NCI-H2227 treated with DMSO at 0.1 percent for 48 hours (cell line): Measurements from ENCODE around the gene BORCS8.
"Not testable (repeated sequence)": the region's sequence is repeated elsewhere in the genome, so short reads cannot be mapped to it uniquely, and the experiment has no call there.

Experiments used
- DNase-seq: peaks from one replicate; lab custom pipeline; 2025; lab: John Stamatoyannopoulos, UW

Gene BORCS8

DNA sequence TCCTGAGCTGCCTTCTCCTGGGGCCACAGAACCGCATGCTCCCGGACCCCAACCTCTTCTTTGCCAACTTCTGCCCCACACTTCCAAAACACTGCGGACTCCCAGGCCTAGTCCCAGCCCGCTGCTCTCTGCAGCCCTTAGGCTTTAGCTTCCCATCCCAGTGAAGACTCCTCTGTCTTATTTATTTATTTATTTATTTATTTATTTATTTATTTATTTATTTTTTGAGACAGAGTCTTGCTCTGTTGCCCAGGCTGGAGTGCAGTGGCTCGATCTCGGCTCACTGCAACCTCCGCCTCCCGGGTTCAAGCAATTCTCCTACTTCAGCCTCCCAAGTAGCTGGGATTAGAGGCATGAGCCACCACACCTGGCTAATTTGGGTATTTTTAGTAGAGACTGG lies 43.4 kb downstream of the BORCS8 start:
- DNase-seq: not testable (repeated sequence)

DNA sequence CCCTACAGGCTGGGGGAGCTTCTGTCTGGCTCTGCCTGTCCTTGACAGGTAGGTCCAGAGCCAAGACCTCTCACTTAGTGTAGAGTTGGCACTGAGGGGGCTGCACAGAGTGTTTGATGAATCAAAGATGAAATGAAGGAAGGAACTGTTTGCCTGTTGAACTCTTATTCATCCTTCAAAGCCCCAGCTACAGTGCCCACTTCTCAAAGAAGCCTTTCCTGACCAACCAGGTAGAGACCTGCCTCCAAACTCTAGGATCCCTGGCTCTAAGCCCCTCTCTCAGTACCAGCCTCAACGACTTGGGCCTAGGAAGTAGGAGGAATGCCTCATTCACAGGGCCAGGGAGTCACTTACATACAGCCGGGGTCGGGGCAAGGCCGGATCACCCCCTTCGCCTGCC lies 44.6 kb downstream of the BORCS8 start:
- no peak for DNase-seq

DNA sequence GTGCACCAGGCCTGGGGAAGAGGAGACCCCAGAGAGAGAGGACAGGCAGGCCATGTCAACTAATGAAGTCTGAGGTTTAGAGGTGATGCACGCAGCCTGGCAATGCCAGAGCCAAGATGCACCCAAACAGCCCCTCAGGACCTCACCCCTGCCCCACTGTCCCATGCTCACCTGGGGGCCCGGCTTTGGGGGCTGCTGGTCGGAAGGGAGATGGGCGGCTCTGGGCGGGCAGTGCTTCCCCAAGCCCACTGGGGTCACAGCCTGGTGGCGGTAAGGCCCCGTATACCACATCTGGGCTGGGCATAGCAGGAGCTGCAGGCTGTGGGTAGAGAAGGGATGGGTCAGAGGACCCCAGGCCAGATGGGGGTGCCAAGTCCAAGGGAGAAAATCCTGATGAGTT lies 45.1 kb downstream of the BORCS8 start:
- DNase-seq: no peak

DNA sequence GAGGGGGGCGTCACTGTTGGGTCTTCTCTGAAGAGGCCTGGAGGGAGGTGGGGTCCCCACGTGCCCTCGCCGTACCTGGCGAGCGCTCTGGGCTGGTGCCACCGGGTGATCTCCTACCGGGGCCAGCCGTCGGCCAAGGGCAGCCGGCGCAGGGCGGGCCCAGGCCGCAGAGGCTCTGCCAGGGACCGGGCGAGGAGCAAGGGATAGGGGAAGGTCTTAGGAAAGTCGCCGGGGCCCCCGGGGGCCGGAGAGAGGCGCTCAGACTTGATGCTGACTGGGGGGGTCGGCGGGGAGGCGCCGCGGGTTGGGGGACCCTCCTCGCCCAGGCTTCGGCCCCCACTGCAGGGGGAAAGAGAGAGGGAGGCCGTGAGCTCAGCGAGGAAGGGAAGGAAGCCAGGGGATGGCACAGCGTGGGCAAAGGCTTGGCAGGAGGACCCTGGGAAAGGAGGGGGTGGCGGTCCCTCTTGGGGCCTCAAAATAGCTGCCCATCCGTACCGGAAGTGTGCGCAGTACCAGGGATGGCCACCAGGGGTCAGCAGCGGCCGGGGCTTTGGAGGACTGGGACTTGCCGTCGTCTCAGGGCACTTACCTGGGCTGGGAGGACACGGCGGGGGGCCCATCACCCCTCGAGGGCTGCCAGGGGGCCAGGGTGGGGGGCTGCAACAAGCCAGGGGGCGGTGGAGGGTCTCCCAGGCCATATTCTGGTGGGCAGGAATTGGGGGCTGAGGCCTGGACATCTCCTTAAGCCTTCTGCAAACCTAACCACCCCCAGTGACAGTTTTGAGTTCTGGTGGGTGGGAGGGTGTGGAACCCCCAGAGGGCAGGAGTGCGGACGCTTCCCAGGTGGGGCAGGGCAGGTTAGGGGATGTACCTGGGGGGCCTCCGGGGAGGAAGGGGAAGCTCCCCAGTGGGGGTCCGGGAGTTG lies 46.0 kb downstream of the BORCS8 start:
- DNase-seq: peak; percentile 0

DNA sequence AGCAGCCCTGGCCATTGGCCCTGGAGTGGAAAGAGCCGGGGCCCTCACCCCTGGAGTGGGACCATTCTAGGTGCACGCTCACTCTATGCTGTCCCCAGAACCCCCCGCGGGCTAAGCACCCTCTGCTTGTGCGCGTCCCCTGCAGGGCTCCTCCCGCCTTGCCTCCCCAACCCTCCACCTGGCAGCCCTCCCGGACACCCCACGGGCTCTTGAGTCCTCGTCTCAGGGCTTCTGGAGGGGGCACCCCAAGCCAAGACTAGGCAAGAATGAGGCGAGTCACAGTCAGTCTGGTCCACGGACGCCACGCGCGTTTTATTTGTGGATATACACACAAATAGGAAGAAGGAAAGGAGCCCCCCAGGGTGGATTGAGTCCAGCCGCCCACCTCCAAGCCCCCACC lies 46.7 kb downstream of the BORCS8 start:
- no peak for DNase-seq

DNA sequence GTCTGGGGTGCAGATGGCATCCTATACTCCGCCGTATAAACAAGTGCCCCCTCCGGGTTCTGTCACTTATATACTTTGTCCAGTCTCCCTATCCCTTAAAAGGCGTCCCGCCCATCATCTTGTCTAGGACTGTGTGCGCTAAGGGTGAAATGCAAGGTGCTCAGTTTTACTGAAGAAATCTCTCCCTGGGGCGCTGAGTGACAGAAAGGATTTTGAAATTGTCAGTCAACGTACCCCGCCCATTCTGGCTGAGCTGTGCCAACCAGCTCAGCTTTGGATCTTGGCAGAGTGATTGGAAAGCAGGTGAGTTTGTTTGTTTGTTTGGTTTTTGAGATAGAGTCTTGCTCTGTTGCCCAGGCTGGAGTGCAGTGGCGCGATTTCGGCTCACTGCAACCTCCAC lies 49.6 kb downstream of the BORCS8 start:
- DNase-seq: no peak

DNA sequence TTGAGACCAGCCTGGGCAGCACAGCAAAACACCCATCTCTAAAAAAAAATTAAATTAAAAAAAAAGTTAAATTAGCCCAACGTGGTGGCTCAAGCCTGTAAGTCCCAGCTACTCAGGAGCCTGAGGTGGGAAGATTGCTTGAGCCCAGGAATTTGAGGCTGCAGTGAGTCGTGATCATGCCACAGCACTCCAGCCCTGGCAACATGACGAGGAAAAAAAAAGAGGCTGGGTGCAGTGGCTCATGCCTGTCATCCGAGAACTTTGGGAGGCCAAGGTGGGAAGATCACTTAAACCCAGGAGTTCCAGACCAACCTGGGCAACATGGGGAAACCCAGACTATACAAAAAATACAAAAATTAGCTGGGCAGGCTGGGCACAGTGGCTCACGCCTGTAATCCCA lies 51.5 kb downstream of the BORCS8 start:
- DNase-seq: no peak

DNA sequence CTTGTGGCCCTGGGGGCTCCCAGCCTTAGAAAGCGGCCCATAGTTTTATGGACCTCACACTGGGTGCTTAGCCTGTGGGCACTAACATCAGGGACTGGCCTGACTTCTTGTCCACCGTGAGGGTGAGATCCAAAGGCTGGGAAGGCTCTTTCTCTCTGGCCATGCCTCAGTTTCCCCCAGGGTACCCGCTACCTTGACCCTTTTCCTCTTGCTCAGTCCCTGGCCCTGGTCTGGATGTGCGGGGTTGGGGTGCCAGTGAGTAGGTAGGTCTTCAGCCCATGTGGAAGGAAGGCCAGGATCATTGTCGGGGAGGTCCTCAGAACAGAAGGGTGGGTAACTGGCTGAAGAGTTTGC lies 52.1 kb downstream of the BORCS8 start:
- DNase-seq: no peak

DNA sequence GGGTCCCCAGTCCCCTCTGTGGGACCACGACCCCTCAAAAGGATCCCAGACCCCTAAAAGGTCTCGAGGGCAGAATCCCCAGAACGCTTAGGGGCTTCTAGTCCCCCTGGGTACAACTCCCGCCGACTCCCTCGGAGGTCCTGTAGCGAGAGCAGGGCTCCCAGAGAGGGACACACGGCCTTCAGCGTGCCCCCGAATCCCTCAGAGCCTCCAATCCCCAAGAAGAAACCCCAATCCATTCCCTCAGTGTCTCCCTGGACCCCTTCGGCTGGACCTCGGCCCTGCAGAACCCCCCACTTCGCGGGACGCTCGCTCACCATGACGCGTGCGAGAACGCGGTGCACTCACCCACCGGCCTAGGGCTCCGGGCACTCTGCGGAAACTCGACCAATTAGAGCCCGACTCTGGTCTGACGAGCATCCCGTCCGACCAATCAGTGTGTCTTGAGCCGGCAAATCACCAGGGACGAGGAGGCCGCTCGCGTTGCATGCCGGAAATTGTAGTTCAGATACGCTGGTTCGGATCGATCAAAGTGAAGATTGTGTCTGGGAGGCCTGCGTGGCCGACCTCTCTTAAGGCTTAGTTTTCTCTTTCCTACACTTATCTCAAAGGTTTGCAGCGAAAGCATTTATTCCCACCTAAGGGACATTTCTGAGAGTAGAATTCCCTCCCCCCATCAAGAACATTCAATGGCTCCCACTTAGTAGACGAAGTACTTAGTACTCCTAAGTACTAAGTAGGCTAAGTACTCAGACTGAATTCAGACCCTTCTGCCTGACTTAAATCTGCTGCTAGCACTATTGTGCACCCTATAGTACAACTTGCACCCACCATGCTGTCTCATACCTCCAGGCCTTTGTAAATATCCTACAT lies 53.6 kb downstream of the BORCS8 start, which contains the start of gene TMEM161A:
Gene TMEM161A, minus strand, starts transcription at position 370 of the 873 bp plus-strand sequence. Its CDS starts 50 bp downstream, at position 320.
- DNase-seq: peak; percentile 83

DNA sequence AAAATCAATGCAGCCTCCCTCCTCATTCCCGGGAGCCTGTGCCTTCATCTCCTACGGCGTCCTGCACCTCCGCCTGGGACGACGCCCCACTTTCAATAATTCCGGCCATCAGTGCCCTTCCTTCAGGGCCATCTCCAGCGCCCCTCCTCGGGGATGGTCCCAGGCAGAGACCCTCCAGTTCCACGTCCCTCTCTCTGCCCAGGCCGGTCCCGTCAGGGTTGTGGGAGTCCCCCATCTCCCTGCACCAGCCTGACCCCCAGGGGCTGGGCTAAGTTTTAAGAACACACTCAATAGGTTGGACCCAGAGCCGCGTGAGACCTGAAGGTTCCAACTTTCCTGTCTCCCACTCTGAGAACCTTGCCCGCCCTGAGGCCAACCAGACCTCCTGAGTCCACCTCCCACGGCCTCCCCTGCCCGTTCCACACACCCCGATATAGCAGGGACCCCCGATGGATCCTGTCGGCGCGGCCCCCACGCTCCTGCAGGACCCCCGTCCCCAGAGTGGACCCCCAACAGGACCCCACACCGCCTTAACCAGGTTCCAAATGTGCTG lies 54.3 kb downstream of the BORCS8 start:
- DNase-seq: no peak

DNA sequence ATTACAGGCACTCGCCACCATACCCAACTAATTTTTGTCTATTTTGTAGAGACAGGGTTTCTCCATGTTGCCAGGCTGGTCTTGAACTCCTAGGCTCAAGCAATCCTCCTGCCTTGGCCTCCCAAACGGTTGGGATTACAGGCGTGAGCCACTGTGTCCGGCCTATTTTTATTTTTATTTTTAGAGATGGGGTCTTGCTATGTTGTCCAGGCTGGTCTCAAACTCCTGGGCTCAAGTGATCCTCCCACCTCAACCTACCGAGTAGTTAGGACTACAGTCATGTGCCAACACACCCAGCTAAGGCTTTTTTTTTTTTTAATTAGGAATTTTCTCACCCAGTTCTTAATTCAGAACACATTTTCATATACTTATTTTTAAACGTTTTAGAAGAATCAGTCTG lies 56.2 kb downstream of the BORCS8 start:
- not testable (repeated sequence) for DNase-seq

DNA sequence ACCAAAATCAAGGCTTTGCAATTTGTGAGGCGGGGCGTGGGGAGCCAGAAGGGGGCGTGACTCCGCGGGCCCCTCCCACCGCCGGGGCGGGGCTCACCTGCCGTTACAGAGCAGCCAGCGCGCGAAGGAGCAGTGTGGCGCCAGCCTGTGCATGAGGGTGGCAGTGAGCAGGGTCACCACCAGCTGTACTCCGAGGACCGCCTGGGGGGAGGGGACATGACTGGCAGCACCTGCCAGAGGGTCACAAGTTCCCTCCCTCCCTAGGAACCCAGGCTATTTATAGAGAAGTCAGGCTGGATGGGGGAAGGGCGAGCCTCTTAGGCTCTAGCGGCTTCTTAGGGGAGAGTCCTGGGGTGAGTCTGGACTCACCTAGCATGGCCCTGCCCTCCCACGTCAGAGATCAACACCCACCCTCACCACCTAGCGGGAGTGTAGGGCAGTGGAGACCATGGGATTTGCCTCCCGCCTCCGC lies 57.2 kb downstream of the BORCS8 start:
- no peak for DNase-seq

DNA sequence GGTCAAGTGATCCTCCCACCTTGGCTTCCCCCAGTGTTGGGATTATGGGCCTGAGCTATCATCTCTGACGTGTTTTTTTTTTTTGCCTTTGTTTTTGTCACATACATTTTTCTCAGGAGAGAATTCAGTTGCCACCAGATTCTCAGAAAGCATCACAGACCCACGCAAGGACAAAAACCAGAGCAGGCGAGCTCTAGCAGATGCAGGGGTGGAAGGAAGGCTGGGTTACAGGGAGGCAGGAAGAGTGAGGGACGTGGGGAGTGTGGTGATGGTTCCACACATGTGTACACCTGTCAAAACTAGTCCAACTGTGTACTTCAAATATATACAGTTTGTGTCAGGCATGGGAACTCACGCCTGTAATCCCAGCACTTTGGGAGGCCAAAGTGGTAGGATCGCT lies 58.0 kb downstream of the BORCS8 start:
- no peak for DNase-seq

DNA sequence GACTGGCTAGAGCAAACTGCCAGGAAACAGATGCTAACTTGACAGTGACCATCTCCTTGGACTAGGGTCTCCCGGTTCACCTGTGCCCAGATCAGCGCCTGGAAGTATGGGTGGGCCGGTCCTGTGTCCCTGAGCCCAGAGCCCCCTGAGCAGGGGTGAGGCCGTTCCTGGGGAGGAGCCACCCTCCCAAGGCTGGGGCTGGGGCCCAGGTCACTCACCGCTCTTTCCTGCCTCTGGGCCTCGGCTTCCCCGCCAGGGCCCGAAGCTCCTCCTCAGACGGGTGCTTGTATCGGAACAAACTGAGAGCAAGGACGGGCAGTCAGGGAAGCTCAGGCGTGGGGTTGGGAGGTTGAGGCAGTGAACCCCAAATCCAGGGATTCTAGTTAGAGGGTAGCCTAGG lies 59.0 kb downstream of the BORCS8 start:
- DNase-seq: no peak

DNA sequence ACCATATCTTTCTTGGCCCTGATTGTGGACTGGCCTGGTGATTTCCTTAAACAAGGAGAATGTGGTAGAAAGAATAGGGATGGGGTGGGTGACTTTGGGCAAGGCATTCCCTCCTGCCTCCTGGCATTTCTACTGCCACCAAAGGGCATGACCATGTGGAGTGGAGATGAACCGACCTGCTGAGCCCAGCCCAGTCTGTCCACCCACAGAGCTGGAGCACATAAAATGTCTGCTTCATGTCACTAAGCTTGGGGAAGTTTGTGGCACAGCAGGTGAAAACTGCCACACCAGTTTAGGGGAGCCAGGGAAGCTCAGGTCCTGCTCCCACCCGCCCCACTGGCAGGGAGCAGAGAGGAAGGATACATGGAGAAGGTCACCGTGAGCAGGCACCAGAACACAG lies 60.0 kb downstream of the BORCS8 start:
- no peak for DNase-seq
